SK-N-SH (cell line): ENCODE data around the gene CYP2J2.

ENCODE experiments used
- CHD2 ChIP-seq: fragments of 150-350 bp; IDR thresholded peaks from 2 replicates; pipeline ENCODE4 v1.6.1; 2018; ENCODE audit warnings: low read length; ENCODE audit not compliant: partially characterized antibody
- EP300 ChIP-seq, 2 experiments: IDR thresholded peaks; 2 replicates each; pipeline versions ENCODE4 v1.4.0 to v1.6.1; 2012; ENCODE audit warnings: borderline replicate concordance in 1 of 2, low read depth in 1 of 2, low read length in 1 of 2
- GABPA ChIP-seq: IDR thresholded peaks from 2 replicates; pipeline ENCODE4 v1.4.0; 2012; ENCODE audit warnings: low read depth, mild to moderate bottlenecking
- MXI1 ChIP-seq: IDR thresholded peaks from 2 replicates; pipeline ENCODE4 v1.6.1; 2012; ENCODE audit warnings: mild to moderate bottlenecking, low read depth, low read length, improper control_type of control experiment
- NFIC ChIP-seq: IDR thresholded peaks from 2 replicates; pipeline ENCODE4 v1.4.0; 2012; ENCODE audit warnings: borderline replicate concordance
- POLR2AphosphoS5 ChIP-seq: IDR thresholded peaks from 2 replicates; pipeline ENCODE4 v1.6.1; 2012; ENCODE audit warnings: low read depth, low read length
- RCOR1 ChIP-seq: fragments of 150-350 bp; IDR thresholded peaks from 2 replicates; pipeline ENCODE4 v1.6.1; 2017; ENCODE audit warnings: antibody characterized with exemption, low read length
- RFX5 ChIP-seq: IDR thresholded peaks from 2 replicates; pipeline ENCODE4 v1.6.1; 2012; ENCODE audit warnings: mild to moderate bottlenecking, improper control_type of control experiment, low read length
- SIN3A ChIP-seq: IDR thresholded peaks from 2 replicates; pipeline ENCODE4 v1.6.1; 2012; ENCODE audit warnings: low read depth, mild to moderate bottlenecking, low read length, moderate library complexity, borderline replicate concordance
- SMC3 ChIP-seq: IDR thresholded peaks from 2 replicates; pipeline ENCODE4 v1.6.1; 2012; ENCODE audit warnings: low read depth, low read length, improper control_type of control experiment
- YY1 ChIP-seq: IDR thresholded peaks from 2 replicates; pipeline ENCODE4 v1.4.0; 2012; ENCODE audit warnings: low read depth, mild to moderate bottlenecking
- TF ChIP-seq, protein P1 (sequence below): fragments of 200-600 bp; sonication (generic); IDR thresholded peaks from 2 replicates; pipeline ENCODE4 v1.6.1; 2017; ENCODE audit warnings: antibody characterized with exemption, mild to moderate bottlenecking, moderate library complexity
- TF ChIP-seq, protein P2 (sequence below): IDR thresholded peaks from 2 replicates; pipeline ENCODE4 v1.4.0; 2012; ENCODE audit warnings: low read depth, borderline replicate concordance

GRCh38 chr1:59927213-59927612, 640 bp upstream of the CYP2J2 start:
- TF ChIP-seq, protein P1, sequence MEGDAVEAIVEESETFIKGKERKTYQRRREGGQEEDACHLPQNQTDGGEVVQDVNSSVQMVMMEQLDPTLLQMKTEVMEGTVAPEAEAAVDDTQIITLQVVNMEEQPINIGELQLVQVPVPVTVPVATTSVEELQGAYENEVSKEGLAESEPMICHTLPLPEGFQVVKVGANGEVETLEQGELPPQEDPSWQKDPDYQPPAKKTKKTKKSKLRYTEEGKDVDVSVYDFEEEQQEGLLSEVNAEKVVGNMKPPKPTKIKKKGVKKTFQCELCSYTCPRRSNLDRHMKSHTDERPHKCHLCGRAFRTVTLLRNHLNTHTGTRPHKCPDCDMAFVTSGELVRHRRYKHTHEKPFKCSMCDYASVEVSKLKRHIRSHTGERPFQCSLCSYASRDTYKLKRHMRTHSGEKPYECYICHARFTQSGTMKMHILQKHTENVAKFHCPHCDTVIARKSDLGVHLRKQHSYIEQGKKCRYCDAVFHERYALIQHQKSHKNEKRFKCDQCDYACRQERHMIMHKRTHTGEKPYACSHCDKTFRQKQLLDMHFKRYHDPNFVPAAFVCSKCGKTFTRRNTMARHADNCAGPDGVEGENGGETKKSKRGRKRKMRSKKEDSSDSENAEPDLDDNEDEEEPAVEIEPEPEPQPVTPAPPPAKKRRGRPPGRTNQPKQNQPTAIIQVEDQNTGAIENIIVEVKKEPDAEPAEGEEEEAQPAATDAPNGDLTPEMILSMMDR, result no peak
- TF ChIP-seq SMC3 (no peak), RCOR1 (no peak), NFIC (no peak), MXI1 (no peak), RFX5 (no peak), EP300 (IDR thresholded peaks at IDR 0.05; ENCODE audit: borderline replicate concordance in 1 of 2, low read depth in 1 of 2, low read length in 1 of 2) (no peak), POLR2AphosphoS5 (no peak), GABPA (no peak), YY1 (no peak), SIN3A (no peak), CHD2 (no peak)
- TF ChIP-seq, protein P2, sequence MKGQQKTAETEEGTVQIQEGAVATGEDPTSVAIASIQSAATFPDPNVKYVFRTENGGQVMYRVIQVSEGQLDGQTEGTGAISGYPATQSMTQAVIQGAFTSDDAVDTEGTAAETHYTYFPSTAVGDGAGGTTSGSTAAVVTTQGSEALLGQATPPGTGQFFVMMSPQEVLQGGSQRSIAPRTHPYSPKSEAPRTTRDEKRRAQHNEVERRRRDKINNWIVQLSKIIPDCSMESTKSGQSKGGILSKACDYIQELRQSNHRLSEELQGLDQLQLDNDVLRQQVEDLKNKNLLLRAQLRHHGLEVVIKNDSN, result no peak
